LNCAP (cell line): ENCODE measurements around the gene CHP2.

Source experiments
- CTCF ChIP-seq: fragments of 450-650 bp; IDR thresholded peaks from 2 replicates; pipeline ENCODE4 v1.5.1; 2017; ENCODE audit warnings: mild to moderate bottlenecking

Gene CHP2

GRCh38 chr16:23754594-23755483 lies at the start of gene CHP2:
TSS of gene CHP2 (plus strand) at chr16:23755026. CDS start at chr16:23755050, 24 bp downstream.
- no peak for TF ChIP-seq CTCF

DNA sequence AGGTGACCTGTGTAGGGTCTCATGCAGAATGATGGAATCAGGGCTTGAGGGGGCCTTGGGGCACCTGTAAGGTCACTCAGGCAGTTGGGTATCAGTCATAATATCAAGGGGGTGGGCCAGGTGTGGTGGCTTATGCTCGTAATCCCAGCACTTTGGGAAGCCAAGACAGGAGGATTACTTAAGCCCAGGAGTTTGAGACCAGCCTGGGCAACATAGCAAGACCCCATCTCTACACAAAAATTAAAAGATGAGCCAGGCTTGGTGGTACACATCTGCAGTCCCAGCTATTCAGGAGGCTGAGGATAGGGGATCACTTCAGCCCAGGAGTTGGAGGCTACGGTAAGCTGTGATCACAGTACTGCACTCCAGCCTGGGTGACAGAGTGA lies 49.3 kb upstream of the CHP2 start:
- no peak for TF ChIP-seq CTCF

DNA sequence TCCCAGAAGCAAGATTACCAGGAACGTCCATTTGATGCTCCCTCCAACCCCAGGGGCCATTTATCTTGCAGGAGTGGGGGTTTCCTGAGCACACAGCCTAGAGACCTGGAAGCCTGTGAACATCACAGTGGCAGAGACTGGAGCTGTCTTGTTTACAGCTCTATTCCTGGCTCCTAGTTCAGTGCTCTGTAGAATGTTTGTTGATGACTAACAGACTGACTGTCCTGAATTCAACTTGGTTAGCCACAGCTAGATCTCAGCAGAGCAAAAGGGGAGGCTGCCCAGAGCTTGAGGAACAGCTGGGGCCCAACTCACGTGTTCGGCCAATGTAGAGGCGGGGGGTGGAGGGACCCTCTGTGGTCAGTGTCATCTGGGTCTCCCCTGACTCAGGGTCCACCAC lies 48.4 kb upstream of the CHP2 start:
- no peak for TF ChIP-seq CTCF

GRCh38 chr16:23709536-23709935 lies 45.3 kb upstream of the CHP2 start:
- TF ChIP-seq CTCF: no peak

DNA sequence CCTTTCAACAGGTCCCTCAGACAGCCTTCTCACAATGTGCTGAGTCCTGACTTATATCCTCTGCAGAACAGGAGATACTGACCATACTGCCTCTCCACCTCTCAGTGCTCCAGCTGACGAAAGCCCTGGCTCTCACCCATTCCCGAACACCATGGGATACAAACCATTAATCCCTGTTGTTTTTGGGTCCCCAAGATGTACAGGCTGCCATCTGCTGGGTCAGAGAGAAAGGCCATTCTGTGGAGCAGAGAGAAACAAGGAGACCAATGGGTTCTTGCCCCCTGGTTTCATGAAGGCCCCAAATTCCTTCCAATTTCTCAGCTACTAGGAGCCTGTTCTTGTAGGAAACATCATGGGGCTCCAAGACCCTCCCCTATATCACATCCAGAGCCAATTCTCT lies 44.8 kb upstream of the CHP2 start:
- no peak for TF ChIP-seq CTCF

GRCh38 chr16:23710504-23710903 lies 44.3 kb upstream of the CHP2 start:
- no peak for TF ChIP-seq CTCF

DNA sequence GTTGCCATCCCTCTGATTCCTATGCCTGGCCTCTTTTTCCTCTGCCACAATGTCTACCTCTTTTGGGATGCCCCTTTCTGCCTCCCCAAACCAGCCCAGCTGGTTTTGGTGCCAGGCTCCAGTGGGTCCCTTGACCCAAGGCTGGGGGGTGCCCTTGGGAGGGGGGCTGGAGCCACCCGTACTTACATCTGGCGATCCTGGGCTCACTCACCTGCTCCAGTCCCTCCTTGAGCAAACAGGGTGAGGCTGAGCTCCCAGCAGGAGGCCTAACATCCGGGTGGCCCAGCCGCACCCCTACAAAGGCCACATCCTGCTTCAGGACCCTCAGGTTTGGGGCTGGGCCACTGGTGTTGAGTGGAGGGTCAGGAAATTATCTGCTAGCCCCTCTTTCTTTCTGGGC lies 43.0 kb upstream of the CHP2 start:
- no peak for TF ChIP-seq CTCF

DNA sequence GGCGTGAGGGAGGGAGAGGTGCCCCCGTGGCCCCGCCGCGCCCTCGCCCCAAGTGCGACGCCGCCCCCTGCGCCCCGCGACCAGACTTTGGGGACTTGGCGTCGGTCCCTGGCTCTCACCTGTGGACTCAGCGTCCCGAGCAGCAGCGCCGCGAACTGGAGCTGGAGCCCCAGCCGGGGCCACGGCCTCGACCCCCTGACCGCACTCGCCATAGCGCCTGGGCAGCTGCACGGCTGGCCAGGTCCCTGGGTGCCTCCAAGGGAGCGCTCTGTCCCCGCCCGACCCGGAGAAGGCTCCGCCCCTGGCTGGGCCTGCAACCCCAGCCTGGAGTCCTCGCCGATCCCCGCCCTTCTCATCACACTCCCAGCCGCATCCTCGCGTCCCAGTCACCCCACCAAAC lies 41.9 kb upstream of the CHP2 start, which contains the start of gene ERN2:
ERN2 (minus strand) TSS at position 247 of the 400 bp plus-strand sequence; CDS start at position 212, 35 bp downstream.
- TF ChIP-seq CTCF: no peak
